Tongue (tissue), 2 donors: Measurements from ENCODE around the gene FAM9B. TPM values are rescaled to one million over a fixed set of nuclear protein-coding genes. Genes with fewer than 3 reads are reported as not detected.
"Not testable (repeated sequence)": the region's sequence is repeated elsewhere in the genome, so short reads cannot be mapped to it uniquely, and the experiment has no call there.

Source experiments
- DNase-seq: peaks from one replicate; pipeline ENCODE4 v3.0.0-alpha.2; 2015
- total RNA-seq: library from RNA; depleted of rRNA; stranded (reverse); fragments of >200 nt; gene quantifications from one replicate; pipeline ENCODE4 v1.2.3, GENCODE V29; 2014

Gene FAM9B
- not detected for total RNA-seq

- no peak for DNase-seq
These were observed at the start of gene FAM9B for GRCh38 chrX:9033989-9034388. FAM9B (minus strand) TSS chrX:9034127; CDS start chrX:9032986, 1,141 bp downstream.

GRCh38 chrX:9081271-9081670 lies 47.3 kb upstream of the FAM9B start:
- DNase-seq, result no peak

- no peak for DNase-seq
These were observed 40.4 kb upstream of the FAM9B start for GRCh38 chrX:9074326-9074725.

GRCh38 chrX:9072281-9072680 lies 38.4 kb upstream of the FAM9B start:
- no peak for DNase-seq

- no peak for DNase-seq
These were observed 37.2 kb upstream of the FAM9B start for GRCh38 chrX:9071031-9071650.

- DNase-seq, result no peak
These were observed 35.6 kb upstream of the FAM9B start for GRCh38 chrX:9069573-9069972.

- no peak for DNase-seq
These were observed 30.8 kb upstream of the FAM9B start for GRCh38 chrX:9064694-9065093.

GRCh38 chrX:9062641-9063040 lies 28.7 kb upstream of the FAM9B start:
- DNase-seq, result no peak

GRCh38 chrX:9055354-9055753 lies 21.4 kb upstream of the FAM9B start:
- DNase-seq, result no peak

- DNase-seq, result no peak
These were observed 18.2 kb upstream of the FAM9B start for GRCh38 chrX:9052081-9052480.

GRCh38 chrX:9050331-9050730 lies 16.4 kb upstream of the FAM9B start:
- DNase-seq, result no peak

- no peak for DNase-seq
These were observed 14.9 kb upstream of the FAM9B start for GRCh38 chrX:9048801-9049200.

GRCh38 chrX:9038244-9038643 lies 4.3 kb upstream of the FAM9B start:
- DNase-seq, result no peak

GRCh38 chrX:9037296-9037695 lies 3.4 kb upstream of the FAM9B start:
- no peak for DNase-seq

GRCh38 chrX:9033586-9033985 lies 341 bp downstream of the FAM9B start:
- DNase-seq, result no peak

- DNase-seq, result no peak
These were observed 748 bp downstream of the FAM9B start for GRCh38 chrX:9033179-9033578.

- DNase-seq, result no peak
These were observed 10.6 kb downstream of the FAM9B start for GRCh38 chrX:9023293-9023692.

GRCh38 chrX:9019151-9019550 lies 14.8 kb downstream of the FAM9B start:
- no peak for DNase-seq

GRCh38 chrX:9018332-9018731 lies 15.6 kb downstream of the FAM9B start:
- DNase-seq, result not testable (repeated sequence)

- no peak for DNase-seq
These were observed 30.9 kb downstream of the FAM9B start for GRCh38 chrX:9003041-9003440.

- DNase-seq, result peak; percentile 75
These were observed 45.5 kb downstream of the FAM9B start for GRCh38 chrX:8988446-8988845.

GRCh38 chrX:8987672-8988250 lies 46.2 kb downstream of the FAM9B start:
- DNase-seq, result no peak

- no peak for DNase-seq
These were observed 49.7 kb downstream of the FAM9B start for GRCh38 chrX:8984231-8984630.

- DNase-seq, result no peak
These were observed 52.2 kb downstream of the FAM9B start for GRCh38 chrX:8981723-8982122.

GRCh38 chrX:8980756-8981155 lies 53.2 kb downstream of the FAM9B start:
- no peak for DNase-seq
